ENCODE results near the gene MAGI2. TPM values are rescaled to one million over a fixed set of nuclear protein-coding genes. Genes with fewer than 3 reads are reported as not detected.

The MAGI2 gene
- total RNA-seq, 1 experiment from 2014 or later: 0.52 TPM

DNA sequence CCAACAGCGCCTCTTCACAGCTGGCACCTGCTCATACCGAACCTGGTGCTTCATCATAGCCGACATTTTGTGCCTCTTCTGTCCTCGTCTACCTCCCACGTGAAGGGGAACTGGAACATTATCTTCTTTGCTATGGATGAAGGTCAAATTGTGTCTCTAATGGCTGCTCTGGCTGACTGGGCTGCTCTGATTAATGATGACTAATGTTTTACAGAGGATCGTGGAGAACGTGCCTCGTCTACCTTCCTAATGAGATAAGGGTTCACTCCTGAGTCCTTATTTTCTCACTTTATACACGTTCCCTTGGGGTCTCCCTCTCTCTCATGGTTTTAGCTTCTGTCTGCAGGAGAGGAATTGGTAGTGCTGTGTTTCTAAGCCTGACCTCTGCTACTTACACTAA is 1234.6 kb downstream of the MAGI2 start:
- Mint-ChIP-seq H3K27me3 (ENCODE audit: unreplicated experiment) (peaks cover 44% of the 10 kb centered on the region), H3K36me3 (ENCODE audit: insufficient read depth, unreplicated experiment) (no peaks in the 10 kb centered on the region), H3K9me3 (ENCODE audit: low read depth, unreplicated experiment) (peaks cover 3% of the 10 kb centered on the region), H3K4me3 (ENCODE audit: low read depth, unreplicated experiment) (no peak overlapping the region), H3K4me1 (ENCODE audit: low read depth, unreplicated experiment) (no peaks in the 10 kb centered on the region), H3K27ac (ENCODE audit: unreplicated experiment) (no peak overlapping the region)
- TF ChIP-seq, protein P1, sequence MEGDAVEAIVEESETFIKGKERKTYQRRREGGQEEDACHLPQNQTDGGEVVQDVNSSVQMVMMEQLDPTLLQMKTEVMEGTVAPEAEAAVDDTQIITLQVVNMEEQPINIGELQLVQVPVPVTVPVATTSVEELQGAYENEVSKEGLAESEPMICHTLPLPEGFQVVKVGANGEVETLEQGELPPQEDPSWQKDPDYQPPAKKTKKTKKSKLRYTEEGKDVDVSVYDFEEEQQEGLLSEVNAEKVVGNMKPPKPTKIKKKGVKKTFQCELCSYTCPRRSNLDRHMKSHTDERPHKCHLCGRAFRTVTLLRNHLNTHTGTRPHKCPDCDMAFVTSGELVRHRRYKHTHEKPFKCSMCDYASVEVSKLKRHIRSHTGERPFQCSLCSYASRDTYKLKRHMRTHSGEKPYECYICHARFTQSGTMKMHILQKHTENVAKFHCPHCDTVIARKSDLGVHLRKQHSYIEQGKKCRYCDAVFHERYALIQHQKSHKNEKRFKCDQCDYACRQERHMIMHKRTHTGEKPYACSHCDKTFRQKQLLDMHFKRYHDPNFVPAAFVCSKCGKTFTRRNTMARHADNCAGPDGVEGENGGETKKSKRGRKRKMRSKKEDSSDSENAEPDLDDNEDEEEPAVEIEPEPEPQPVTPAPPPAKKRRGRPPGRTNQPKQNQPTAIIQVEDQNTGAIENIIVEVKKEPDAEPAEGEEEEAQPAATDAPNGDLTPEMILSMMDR (IDR thresholded peaks at IDR 0.05; ENCODE audit: unreplicated experiment): no peak
- BruUV-seq (replicated peaks): no TSS peak
- intact Hi-C loops (cut with micrococcal nuclease; ENCODE audit: unreplicated experiment): no loop called here
- DNase-seq: no peak
- CTCF ChIA-PET: no interaction called here

DNA sequence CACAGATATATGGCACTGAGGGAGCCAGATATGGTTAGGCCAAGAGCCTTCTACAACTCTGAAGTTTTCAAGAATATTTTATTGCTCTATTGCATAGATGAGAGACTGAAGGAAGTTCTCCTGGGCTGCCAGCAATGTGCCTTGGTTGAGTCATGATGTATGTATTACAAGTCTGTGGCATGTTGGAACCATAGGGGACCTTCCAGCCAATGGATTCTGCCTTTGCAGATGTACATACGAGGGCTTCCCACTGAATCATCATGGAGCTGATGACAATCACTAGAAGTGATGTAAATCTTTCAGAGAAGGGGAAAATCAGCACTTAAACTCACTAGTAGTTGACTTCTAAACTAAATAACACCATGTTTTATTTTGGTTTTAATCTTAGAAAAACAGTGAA is 1235.4 kb downstream of the MAGI2 start:
- H3K27ac Mint-ChIP-seq (ENCODE audit: unreplicated experiment): no peak overlapping the region
- TF ChIP-seq, protein P1 (IDR thresholded peaks at IDR 0.05; ENCODE audit: unreplicated experiment): no peak
- BruUV-seq (replicated peaks): no TSS peak
- H3K4me1 Mint-ChIP-seq (ENCODE audit: low read depth, unreplicated experiment): no peaks in the 10 kb centered on the region
- H3K27me3 Mint-ChIP-seq (ENCODE audit: unreplicated experiment): peaks cover 51% of the 10 kb centered on the region
- no peaks in the 10 kb centered on the region for H3K36me3 Mint-ChIP-seq (ENCODE audit: insufficient read depth, unreplicated experiment)
- DNase-seq: no peak
- peaks cover 3% of the 10 kb centered on the region for H3K9me3 Mint-ChIP-seq (ENCODE audit: low read depth, unreplicated experiment)
- CTCF ChIA-PET: no interaction called here
- no peak overlapping the region for H3K4me3 Mint-ChIP-seq (ENCODE audit: low read depth, unreplicated experiment)
- intact Hi-C loops (cut with micrococcal nuclease; ENCODE audit: unreplicated experiment): no loop called here

DNA sequence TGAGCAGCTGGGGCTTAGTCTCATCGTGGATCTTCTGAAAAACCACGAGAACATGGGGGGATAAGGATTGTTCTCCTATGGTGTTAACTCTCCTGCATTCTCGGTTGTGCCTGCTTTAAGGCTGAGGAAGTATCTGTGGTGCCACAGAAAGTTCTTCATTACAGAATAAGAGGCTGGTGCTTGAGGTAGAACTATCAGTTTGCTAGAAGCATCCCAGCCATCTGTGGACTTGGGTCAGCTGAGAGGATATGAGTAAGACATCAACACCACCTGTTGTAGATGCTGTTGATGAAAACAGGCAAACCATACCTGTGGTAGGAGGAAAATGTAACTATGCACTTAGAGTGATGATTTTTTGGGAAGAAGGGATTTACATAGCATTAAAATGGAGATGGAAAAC is 1238.3 kb downstream of the MAGI2 start:
- Mint-ChIP-seq H3K4me3 (ENCODE audit: low read depth, unreplicated experiment) (no peak overlapping the region), H3K9me3 (ENCODE audit: low read depth, unreplicated experiment) (peaks cover 3% of the 10 kb centered on the region), H3K36me3 (ENCODE audit: insufficient read depth, unreplicated experiment) (no peaks in the 10 kb centered on the region), H3K27me3 (ENCODE audit: unreplicated experiment) (peaks cover 51% of the 10 kb centered on the region), H3K27ac (ENCODE audit: unreplicated experiment) (no peak overlapping the region), H3K4me1 (ENCODE audit: low read depth, unreplicated experiment) (no peaks in the 10 kb centered on the region)
- TF ChIP-seq, protein P1 (IDR thresholded peaks at IDR 0.05; ENCODE audit: unreplicated experiment): no peak
- DNase-seq: no peak
- no TSS peak for BruUV-seq (replicated peaks)
- CTCF ChIA-PET: no interaction called here
- intact Hi-C loops (cut with micrococcal nuclease; ENCODE audit: unreplicated experiment): no loop called here

DNA sequence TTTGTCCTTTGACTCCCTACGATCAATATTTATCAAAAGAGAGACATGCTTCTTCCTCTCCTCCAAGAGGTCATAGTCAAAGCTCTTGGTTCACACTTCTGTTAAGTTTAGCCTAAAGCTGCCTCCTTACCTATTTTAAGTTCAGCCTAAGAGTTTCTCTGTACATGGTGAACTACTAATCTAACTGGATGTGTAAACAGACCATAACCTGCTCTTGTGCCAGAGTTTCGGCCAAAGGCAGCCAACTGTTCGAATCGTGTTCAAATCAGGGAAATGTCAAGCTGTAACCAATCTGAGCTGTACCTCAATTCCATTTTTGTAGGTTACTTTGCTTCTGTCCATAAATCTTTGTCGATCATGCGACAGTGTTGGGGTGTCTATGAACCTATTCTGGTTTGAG is 1240.1 kb downstream of the MAGI2 start:
- H3K36me3 Mint-ChIP-seq (ENCODE audit: insufficient read depth, unreplicated experiment): no peaks in the 10 kb centered on the region
- H3K9me3 Mint-ChIP-seq (ENCODE audit: low read depth, unreplicated experiment): no peaks in the 10 kb centered on the region
- TF ChIP-seq, protein P1 (IDR thresholded peaks at IDR 0.05; ENCODE audit: unreplicated experiment): no peak
- intact Hi-C loops (cut with micrococcal nuclease; ENCODE audit: unreplicated experiment): no loop called here
- no peaks in the 10 kb centered on the region for H3K4me1 Mint-ChIP-seq (ENCODE audit: low read depth, unreplicated experiment)
- BruUV-seq (replicated peaks): no TSS peak
- CTCF ChIA-PET: no interaction called here
- H3K27ac Mint-ChIP-seq (ENCODE audit: unreplicated experiment): no peak overlapping the region
- DNase-seq: no peak
- no peak overlapping the region for H3K4me3 Mint-ChIP-seq (ENCODE audit: low read depth, unreplicated experiment)
- H3K27me3 Mint-ChIP-seq (ENCODE audit: unreplicated experiment): peaks cover 43% of the 10 kb centered on the region
